Heart left ventricle (tissue), 13 donors: ENCODE results near the gene PELI3.
A peak's percentile ranks its signal among the peaks of the same experiment; 100 is the strongest.

Experiments
- POLR2A ChIP-seq, 2 donors: fragments of 450-650 bp; IDR thresholded peaks; one replicate each; pipeline ENCODE4 v1.6.1; 2017; ENCODE audit warnings: antibody characterized with exemption in 2 of 2, mild to moderate bottlenecking in 2 of 2, moderate library complexity in 2 of 2
- TF ChIP-seq, protein P1 (sequence below), 12 donors: fragments of 200-600 bp; sonication (generic) in 4 of 12; IDR thresholded peaks; one replicate each; pipeline versions ENCODE4 v1.5.0 to v1.8.0; 2018 to 2022; ENCODE audit warnings: antibody characterized with exemption in 12 of 12, mild to moderate bottlenecking in 5 of 12
- donor health status: ischemic (EF 13 %, LVEDD 7.1; RV severe dilation, severe dysfunction).
- donor health status: DM: no; HTN: yes; CAD: no.
- donor health status: DM: no; HTN: no; CAD: no.
- donor health status: ischemic (EF 25% LVEDD 6.9; RV normal size, moderate dysfunction).
- donor health status: ischemic (EF 25% LVEDD 5.7; RV mildly dilated, moderate dysfunction).
- donor health status: ischemic (EF 35%, LVEDD 5.7; RV mildly dilated, moderate dysfunction).
- donor health status: nonischemic (EF 11% LVEDD 7.7; RV severe dilation, severe dysfunction).
- donor health status: DM: yes; HTN: yes; CAD: no.
- donor health status: PGD.
- donor health status: ischemic (EF 29% LVEDD 5.4; RV normal size, mild dysfunction).
- donor health status: nonischemic (EF 23%, LVEDD 6.1; RV moderate dilation, normal function).

DNA sequence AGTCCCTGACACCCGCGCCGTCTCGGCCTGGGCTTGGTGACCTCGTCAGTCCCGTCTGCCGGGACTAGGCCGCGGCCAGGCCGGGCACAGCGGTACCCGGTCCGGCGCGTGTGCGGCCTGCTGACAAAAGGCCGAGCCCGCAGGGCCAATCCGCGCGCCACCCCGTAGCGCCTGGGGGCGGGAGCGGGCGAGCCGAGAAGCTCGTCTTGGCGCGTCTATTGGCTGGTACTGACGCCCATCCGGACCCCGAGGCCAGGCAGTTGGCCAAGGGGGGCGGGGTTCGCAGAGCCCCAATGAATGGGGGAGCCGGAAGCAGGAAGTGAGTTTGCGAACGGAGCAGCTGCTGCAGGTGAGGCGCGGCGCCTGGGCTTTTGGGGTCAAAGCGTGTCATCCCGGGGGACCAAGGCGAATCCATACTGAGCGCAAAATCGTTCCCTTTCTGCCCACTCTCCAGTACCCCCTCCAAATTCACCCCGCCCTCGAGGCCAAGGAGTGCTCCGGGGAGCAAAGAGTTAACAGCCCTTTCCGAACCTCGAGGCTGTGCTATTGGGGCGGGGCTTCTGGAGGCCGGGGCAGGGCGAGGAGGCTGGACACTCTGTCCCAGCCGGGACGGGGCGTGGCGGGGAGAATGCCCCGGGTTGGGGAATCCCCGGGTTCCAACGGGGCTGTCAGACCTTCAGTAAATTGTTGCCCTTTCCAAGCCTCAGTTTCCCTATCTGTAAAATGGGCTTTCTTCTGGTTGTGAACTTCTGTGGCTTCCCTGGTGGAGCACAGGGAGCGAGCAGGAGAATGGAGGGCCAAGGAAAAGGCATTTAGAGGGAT, 13.6 kb downstream of the PELI3 start, which contains the start of gene DPP3:
- TF ChIP-seq POLR2A (IDR thresholded peaks at IDR 0.05) = peak in 1 of 2 donors; percentile 91
- TF ChIP-seq, protein P1, sequence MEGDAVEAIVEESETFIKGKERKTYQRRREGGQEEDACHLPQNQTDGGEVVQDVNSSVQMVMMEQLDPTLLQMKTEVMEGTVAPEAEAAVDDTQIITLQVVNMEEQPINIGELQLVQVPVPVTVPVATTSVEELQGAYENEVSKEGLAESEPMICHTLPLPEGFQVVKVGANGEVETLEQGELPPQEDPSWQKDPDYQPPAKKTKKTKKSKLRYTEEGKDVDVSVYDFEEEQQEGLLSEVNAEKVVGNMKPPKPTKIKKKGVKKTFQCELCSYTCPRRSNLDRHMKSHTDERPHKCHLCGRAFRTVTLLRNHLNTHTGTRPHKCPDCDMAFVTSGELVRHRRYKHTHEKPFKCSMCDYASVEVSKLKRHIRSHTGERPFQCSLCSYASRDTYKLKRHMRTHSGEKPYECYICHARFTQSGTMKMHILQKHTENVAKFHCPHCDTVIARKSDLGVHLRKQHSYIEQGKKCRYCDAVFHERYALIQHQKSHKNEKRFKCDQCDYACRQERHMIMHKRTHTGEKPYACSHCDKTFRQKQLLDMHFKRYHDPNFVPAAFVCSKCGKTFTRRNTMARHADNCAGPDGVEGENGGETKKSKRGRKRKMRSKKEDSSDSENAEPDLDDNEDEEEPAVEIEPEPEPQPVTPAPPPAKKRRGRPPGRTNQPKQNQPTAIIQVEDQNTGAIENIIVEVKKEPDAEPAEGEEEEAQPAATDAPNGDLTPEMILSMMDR (IDR thresholded peaks at IDR 0.05) = peak in 1 of 12 donors; percentile 3
